IMR-90 (cell line): ENCODE results near the gene NPTX1. TPM values are rescaled to one million over a fixed set of nuclear protein-coding genes. Genes with fewer than 3 reads are reported as not detected.

ENCODE experiments used
- ATAC-seq: fragments of 200-7000 bp; cut with Tn5 transposase; 2 replicates; pipeline ENCODE4 v1.9.1; 2020; ENCODE audit warnings: low read depth, mild to moderate bottlenecking, moderate library complexity
- BruUV-seq: library from RNA; stranded (reverse); fragments of 400-500 nt; replicated peaks from 2 replicates; lab custom pipeline; 2021; lab: Mats Ljungman, UMichigan
- CTCF ChIA-PET: fragments of 300-600 bp; formaldehyde crosslinking; extraction: SDS; loops from one replicate; lab custom pipeline; 2021; ENCODE audit warnings: antibody characterized with exemption; lab: Yijun Ruan, JAX
- POLR2A ChIA-PET: fragments of 300-600 bp; sonication (Branson Sonifier 250); formaldehyde crosslinking; loops from one replicate; lab custom pipeline; 2022; ENCODE audit warnings: antibody characterized with exemption; ENCODE audit not compliant: unreplicated experiment; lab: Charles Lee
- DNase-seq: peaks from one replicate; pipeline ENCODE4 v3.0.0; 2013
- H2AFZ ChIP-seq: replicated peaks from 2 replicates; pipeline ENCODE3; 2013; ENCODE audit warnings: low read length, mild to moderate bottlenecking; ENCODE audit not compliant: poor library complexity
- H2AK5ac ChIP-seq: 2 replicates; pipeline ENCODE4 v1.6.1; 2013; ENCODE audit warnings: low read depth, low read length, inconsistent platforms
- H2AK9ac ChIP-seq: replicated peaks from 2 replicates; pipeline ENCODE3; 2013; ENCODE audit warnings: mild to moderate bottlenecking, low read depth, low read length, moderate library complexity; ENCODE audit not compliant: poor library complexity
- H2BK120ac ChIP-seq: 2 replicates; pipeline ENCODE4 v1.6.1; 2013; ENCODE audit warnings: low read depth, low read length, inconsistent platforms
- H2BK15ac ChIP-seq: 3 replicates; pipeline ENCODE4 v1.6.1; 2013; ENCODE audit warnings: low read depth, low read length, inconsistent platforms
- H2BK20ac ChIP-seq: 2 replicates; pipeline ENCODE4 v1.6.1; 2013; ENCODE audit warnings: low read depth, mild to moderate bottlenecking, inconsistent platforms, low read length, moderate library complexity
- H2BK5ac ChIP-seq: 2 replicates; pipeline ENCODE4 v1.6.1; 2013; ENCODE audit warnings: mild to moderate bottlenecking, low read depth, low read length, inconsistent platforms; ENCODE audit not compliant: poor library complexity, severe bottlenecking
- H3K14ac ChIP-seq: replicated peaks from 2 replicates; pipeline ENCODE4 v1.6.1; 2013; ENCODE audit warnings: low read depth, low read length, inconsistent platforms
- H3K18ac ChIP-seq: 2 replicates; pipeline ENCODE4 v1.6.1; 2013; ENCODE audit warnings: low read depth, low read length, control low read depth
- H3K23ac ChIP-seq: 2 replicates; pipeline ENCODE4 v1.6.1; 2013; ENCODE audit warnings: low read depth, low read length, inconsistent platforms
- H3K27ac ChIP-seq: 2 replicates; pipeline ENCODE4 v1.5.1; 2013; ENCODE audit warnings: mild to moderate bottlenecking, control low read depth, low read length; ENCODE audit not compliant: insufficient read depth
- H3K27me3 ChIP-seq: 2 replicates; pipeline ENCODE4 v1.6.1; 2013; ENCODE audit warnings: low read length; ENCODE audit not compliant: control insufficient read depth, insufficient read depth
- H3K36me3 ChIP-seq: 2 replicates; pipeline ENCODE4 v1.6.1; 2013; ENCODE audit warnings: low read length, mixed read lengths; ENCODE audit not compliant: control insufficient read depth, insufficient read depth
- H3K4ac ChIP-seq: 2 replicates; pipeline ENCODE4 v1.6.1; 2013; ENCODE audit warnings: low read depth, low read length, inconsistent platforms
- H3K4me1 ChIP-seq: 2 replicates; pipeline ENCODE4 v1.6.1; 2013; ENCODE audit warnings: low read length, mixed read lengths; ENCODE audit not compliant: control insufficient read depth, insufficient read depth
- H3K4me2 ChIP-seq: 2 replicates; pipeline ENCODE4 v1.6.1; 2013; ENCODE audit warnings: low read depth, mild to moderate bottlenecking, control low read depth, low read length, moderate library complexity
- H3K4me3 ChIP-seq: 2 replicates; pipeline ENCODE4 v1.5.1; 2013; ENCODE audit warnings: low read depth, mild to moderate bottlenecking, control low read depth, low read length, moderate library complexity; ENCODE audit not compliant: insufficient read depth
- H3K56ac ChIP-seq: 2 replicates; pipeline ENCODE4 v1.6.1; 2013; ENCODE audit warnings: low read length, inconsistent platforms; ENCODE audit not compliant: insufficient read depth; ENCODE audit errors: extremely low read depth
- H3K79me1 ChIP-seq, 2 experiments: 2 replicates each; pipeline ENCODE4 v1.6.1; 2013; ENCODE audit warnings: low read length in 2 of 2, inconsistent platforms in 1 of 2, low read depth in 1 of 2
- H3K9ac ChIP-seq: 2 replicates; pipeline ENCODE4 v1.6.1; 2013; ENCODE audit warnings: low read depth, low read length, control low read depth
- H3K9me1 ChIP-seq: 2 replicates; pipeline ENCODE4 v1.6.1; 2013; ENCODE audit warnings: low read length, inconsistent platforms; ENCODE audit not compliant: insufficient read depth
- H3K9me3 ChIP-seq: 2 replicates; pipeline ENCODE4 v1.6.1; 2013; ENCODE audit warnings: low read length; ENCODE audit not compliant: control insufficient read depth, insufficient read depth
- H4K20me1 ChIP-seq: 2 replicates; pipeline ENCODE4 v1.6.1; 2013; ENCODE audit warnings: low read length, inconsistent platforms; ENCODE audit not compliant: insufficient read depth
- H4K5ac ChIP-seq: 2 replicates; pipeline ENCODE4 v1.6.1; 2013; ENCODE audit warnings: mild to moderate bottlenecking, low read depth, low read length, control low read depth
- H4K8ac ChIP-seq, 2 experiments: 2 replicates each; pipeline ENCODE4 v1.6.1; 2013; ENCODE audit warnings: low read depth in 2 of 2, low read length in 2 of 2, control low read depth in 1 of 2, inconsistent platforms in 1 of 2
- H4K91ac ChIP-seq: 2 replicates; pipeline ENCODE4 v1.6.1; 2013; ENCODE audit warnings: low read depth, low read length, inconsistent platforms; ENCODE audit not compliant: insufficient read depth
- BHLHE40 ChIP-seq: fragments of 150-350 bp; IDR thresholded peaks from 2 replicates; pipeline ENCODE4 v1.6.1; 2016; ENCODE audit warnings: mild to moderate bottlenecking, low read depth, low read length
- CEBPB ChIP-seq: IDR thresholded peaks from 2 replicates; pipeline ENCODE4 v1.6.1; 2012; ENCODE audit warnings: low read depth, low read length, improper control_type of control experiment
- CHD1 ChIP-seq: IDR thresholded peaks from 2 replicates; pipeline ENCODE4 v1.6.1; 2012; ENCODE audit warnings: low read depth, low read length, improper control_type of control experiment
- ELK1 ChIP-seq: fragments of 150-350 bp; IDR thresholded peaks from 2 replicates; pipeline ENCODE4 v1.6.1; 2016; ENCODE audit warnings: low read depth, mild to moderate bottlenecking, low read length, moderate library complexity, borderline replicate concordance
- FOS ChIP-seq: fragments of 150-350 bp; IDR thresholded peaks from 2 replicates; pipeline ENCODE4 v1.6.1; 2016; ENCODE audit warnings: low read depth, low read length
- MAFK ChIP-seq: IDR thresholded peaks from 2 replicates; pipeline ENCODE4 v1.6.1; 2012; ENCODE audit warnings: low read depth, low read length, improper control_type of control experiment
- MAZ ChIP-seq: IDR thresholded peaks from 2 replicates; pipeline ENCODE4 v1.6.1; 2012; ENCODE audit warnings: low read depth, mild to moderate bottlenecking, low read length, improper control_type of control experiment, moderate library complexity, borderline replicate concordance
- MXI1 ChIP-seq: IDR thresholded peaks from 2 replicates; pipeline ENCODE4 v1.6.1; 2012; ENCODE audit warnings: low read depth, mild to moderate bottlenecking, low read length, moderate library complexity, borderline replicate concordance
- NFE2L2 ChIP-seq: fragments of 150-350 bp; IDR thresholded peaks from 2 replicates; pipeline ENCODE4 v1.6.1; 2016; ENCODE audit warnings: low read depth, mild to moderate bottlenecking, low read length
- POLR2A ChIP-seq: IDR thresholded peaks from 2 replicates; pipeline ENCODE4 v1.6.1; 2012; ENCODE audit warnings: mild to moderate bottlenecking, low read depth, low read length
- RAD21 ChIP-seq: IDR thresholded peaks from 2 replicates; pipeline ENCODE4 v1.6.1; 2012; ENCODE audit warnings: low read length, improper control_type of control experiment
- RCOR1 ChIP-seq: IDR thresholded peaks from 2 replicates; pipeline ENCODE4 v1.6.1; 2012; ENCODE audit warnings: mild to moderate bottlenecking, low read length, improper control_type of control experiment; ENCODE audit not compliant: insufficient replicate concordance
- RFX5 ChIP-seq: IDR thresholded peaks from 2 replicates; pipeline ENCODE4 v1.8.0; 2012; ENCODE audit warnings: low read depth, mild to moderate bottlenecking, low read length, moderate library complexity
- SMC3 ChIP-seq: fragments of 150-350 bp; IDR thresholded peaks from 2 replicates; pipeline ENCODE4 v1.6.1; 2016; ENCODE audit warnings: low read depth, mild to moderate bottlenecking, antibody characterized with exemption, low read length, moderate library complexity
- USF2 ChIP-seq: fragments of 150-350 bp; IDR thresholded peaks from 2 replicates; pipeline ENCODE4 v1.6.1; 2017; ENCODE audit warnings: mild to moderate bottlenecking, antibody characterized with exemption, low read length, low read depth
- WGBS, 2 experiments: methylation state at CpG; one replicate each; pipeline versions ENCODE4 v1.1.5 to v1.1.7; 2013; ENCODE audit warnings: missing lambda C conversion rate in 2 of 2; ENCODE audit not compliant: insufficient read length in 1 of 2; ENCODE audit errors: extremely low coverage in 2 of 2; 5-methylcytosine and 5-hydroxymethylcytosine counted together
- dilution Hi-C: fragments of 300-500 bp; cut with HindIII; formaldehyde crosslinking; loops from one replicate; pipeline ENCODE4 v1.14.3; 2018; ENCODE audit warnings: low sequenced_read_pairs; ENCODE audit not compliant: unreplicated experiment
- in situ Hi-C: fragments of 300-500 bp; cut with MboI; formaldehyde crosslinking; loops from 3 replicates; pipeline ENCODE4 v1.14.3; 2019; ENCODE audit warnings: low sequenced_read_pairs, inconsistent platforms, mixed read lengths
- intact Hi-C: fragments of 100-400 bp; cut with micrococcal nuclease; formaldehyde crosslinking; loops from 2 replicates; pipeline ENCODE4 v1.10.0; 2022
- polyA plus RNA-seq, 3 experiments: library from polyadenylated mRNA; depleted of rRNA; stranded (reverse); fragments of >200 nt; gene quantifications; 2 replicates each; pipeline ENCODE4 v1.2.3, GENCODE V29; 2012; ENCODE audit warnings: low replicate concordance in 1 of 3
- total RNA-seq: library from RNA; depleted of rRNA; stranded (reverse); fragments of >200 nt; gene quantifications from 2 replicates; pipeline ENCODE4 v1.2.3, GENCODE V29; 2012
- TF ChIP-seq, protein P1 (sequence below): conservative IDR thresholded peaks from 2 replicates; pipeline ENCODE4 v1.5.1; 2012; ENCODE audit warnings: mild to moderate bottlenecking, low read depth, low read length, improper control_type of control experiment

Gene NPTX1
- total and polyA plus RNA-seq, 2 of the 4 experiments (the other 2 are of a cell fraction), result 20.8 to 39.5 TPM

DNA sequence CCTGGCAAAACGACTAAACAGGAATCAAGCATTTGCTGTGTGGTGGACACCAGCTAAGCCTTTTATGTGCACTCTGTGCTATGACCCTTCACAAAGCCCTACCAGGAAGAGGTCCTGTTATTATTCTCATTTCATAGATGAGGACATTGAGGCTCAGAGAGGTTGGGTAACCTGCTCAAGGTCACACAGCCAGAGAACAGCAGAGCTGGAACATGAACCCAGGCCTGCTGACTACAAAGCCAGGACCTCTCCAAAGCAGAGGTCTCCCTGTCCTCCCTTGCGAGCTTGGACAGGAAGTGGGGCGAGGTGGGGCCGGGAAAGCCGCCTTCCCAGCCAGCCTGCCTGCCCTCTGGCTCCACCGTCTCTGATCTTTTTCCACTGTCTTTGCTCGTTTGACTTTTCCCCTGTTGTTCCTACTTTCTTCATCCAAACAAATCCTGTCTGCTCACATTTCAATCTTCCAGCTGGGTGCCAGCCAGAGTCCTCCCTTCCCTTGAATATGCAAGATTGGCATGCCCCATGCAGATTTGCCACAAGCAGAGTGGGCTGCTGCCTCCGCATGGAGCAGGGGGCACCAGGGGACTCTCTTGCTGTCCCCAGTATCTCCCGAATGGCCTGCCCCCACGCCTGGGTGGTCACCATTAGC is 44.5 kb upstream of the NPTX1 start:
- Histone ChIP-seq H3K9ac (no peak overlapping the region), H2AK5ac (no peak overlapping the region), H3K23ac (no peak overlapping the region), H4K5ac (no peak overlapping the region), H2BK20ac (no peak overlapping the region), H3K56ac (no peak overlapping the region), H2BK15ac (no peak overlapping the region), H3K9me3 (no peaks in the 10 kb centered on the region; the same call in 1 of the 2 replicates), H4K91ac (no peak overlapping the region), H3K18ac (no peak overlapping the region), H2BK5ac (no peak overlapping the region), H2AFZ (peak overlapping the region; percentile 24), H3K4me3 (no peak overlapping the region), H3K27ac (no peak overlapping the region), H4K20me1 (no peaks in the 10 kb centered on the region), H3K14ac (no peak overlapping the region), H3K27me3 (peaks cover 12% of the 10 kb centered on the region; the same call in 1 of the 2 replicates), H3K4me2 (no peak overlapping the region), H2AK9ac (no peak overlapping the region), H2BK120ac (no peak overlapping the region), H3K4me1 (no peaks in the 10 kb centered on the region), H4K8ac (no peak overlapping the region), H3K79me1 (no peaks in the 10 kb centered on the region), H3K4ac (no peak overlapping the region), H3K9me1 (0 out of 2 replicates have a peak, but pooled peaks cover 3% of the 10 kb centered on the region), H3K36me3 (no peaks in the 10 kb centered on the region)
- in situ Hi-C loops (no loop called here), dilution Hi-C loops (no loop called here), intact Hi-C loops (no loop called here)
- BruUV-seq, result no TSS peak
- no peak for ATAC-seq
- no peak for TF ChIP-seq NFE2L2
- TF ChIP-seq RCOR1, result no peak
- no peak for TF ChIP-seq FOS
- no peak for TF ChIP-seq CEBPB
- TF ChIP-seq USF2, result no peak
- TF ChIP-seq POLR2A, result no peak
- TF ChIP-seq CHD1, result no peak
- TF ChIP-seq MXI1, result no peak
- no peak for TF ChIP-seq RAD21
- no peak for TF ChIP-seq MAZ
- TF ChIP-seq SMC3, result no peak
- no peak for TF ChIP-seq ELK1
- TF ChIP-seq BHLHE40, result no peak
- TF ChIP-seq RFX5, result no peak
- TF ChIP-seq MAFK, result no peak
- TF ChIP-seq, protein P1, sequence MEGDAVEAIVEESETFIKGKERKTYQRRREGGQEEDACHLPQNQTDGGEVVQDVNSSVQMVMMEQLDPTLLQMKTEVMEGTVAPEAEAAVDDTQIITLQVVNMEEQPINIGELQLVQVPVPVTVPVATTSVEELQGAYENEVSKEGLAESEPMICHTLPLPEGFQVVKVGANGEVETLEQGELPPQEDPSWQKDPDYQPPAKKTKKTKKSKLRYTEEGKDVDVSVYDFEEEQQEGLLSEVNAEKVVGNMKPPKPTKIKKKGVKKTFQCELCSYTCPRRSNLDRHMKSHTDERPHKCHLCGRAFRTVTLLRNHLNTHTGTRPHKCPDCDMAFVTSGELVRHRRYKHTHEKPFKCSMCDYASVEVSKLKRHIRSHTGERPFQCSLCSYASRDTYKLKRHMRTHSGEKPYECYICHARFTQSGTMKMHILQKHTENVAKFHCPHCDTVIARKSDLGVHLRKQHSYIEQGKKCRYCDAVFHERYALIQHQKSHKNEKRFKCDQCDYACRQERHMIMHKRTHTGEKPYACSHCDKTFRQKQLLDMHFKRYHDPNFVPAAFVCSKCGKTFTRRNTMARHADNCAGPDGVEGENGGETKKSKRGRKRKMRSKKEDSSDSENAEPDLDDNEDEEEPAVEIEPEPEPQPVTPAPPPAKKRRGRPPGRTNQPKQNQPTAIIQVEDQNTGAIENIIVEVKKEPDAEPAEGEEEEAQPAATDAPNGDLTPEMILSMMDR, result no peak
- ChIA-PET POLR2A (no interaction called here), CTCF (interaction anchor here (0.9 kb wide), 1 partner anchor 55 kb away, joined by 5 read pairs; no protein-coding TSS in a partner anchor)
- DNase-seq, result no peak
- WGBS, 2 experiments, result 31% methylated on average over 3 of the region's 10 CpGs; no CpG with 5 or more reads in 1 of the 2 experiments
